ENCODE data around the gene POU2F1. TPM values are rescaled to one million over a fixed set of nuclear protein-coding genes. Genes with fewer than 3 reads are reported as not detected.

POU2F1 gene
- total and polyA plus RNA-seq, 2 donors (not counting 3 experiments of a cell fraction or from before 2014, with no cell fraction given) = 6.0 to 12.9 TPM

DNA sequence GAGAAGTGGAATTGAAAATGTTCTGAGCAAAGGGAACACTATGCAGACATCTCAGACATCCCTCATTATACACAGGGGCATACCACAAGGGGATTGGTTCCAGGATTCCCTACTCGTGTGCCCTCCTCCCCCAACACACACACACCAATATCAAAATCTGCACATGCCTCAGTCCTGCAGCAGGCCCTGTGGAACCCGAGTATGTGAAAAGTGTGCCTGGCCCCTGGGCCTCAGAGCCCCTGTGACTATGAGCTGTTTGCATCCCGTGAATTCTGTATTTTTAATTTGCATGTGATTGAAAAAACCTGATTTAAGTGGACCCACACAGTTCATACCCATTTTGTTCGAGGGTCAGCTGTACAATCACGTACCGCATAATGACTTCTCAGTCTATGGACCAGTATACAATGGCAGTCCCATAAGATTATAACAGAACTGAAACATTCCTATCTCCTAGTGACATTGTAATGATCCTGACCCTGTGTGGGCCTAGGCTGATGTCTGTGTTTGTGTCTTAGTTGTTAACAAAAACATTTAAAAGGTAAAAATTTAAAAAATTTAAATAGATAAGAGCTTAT lies 11.3 kb downstream of the POU2F1 start:
- Histone ChIP-seq H3K9me3 (replicated peaks; ENCODE audit: control insufficient read depth, insufficient read depth, low read length) (no peaks in the 10 kb centered on the region), H3K4me3 (replicated peaks in 1 of 3; ENCODE audit: insufficient read depth in 1 of 3, low read depth in 1 of 3, low read length in 3 of 3) (no peak overlapping the region), H3K27ac (ENCODE audit: insufficient read depth, low read depth, low read length) (no peak overlapping the region), H3K27me3 (ENCODE audit: control insufficient read depth in 2 of 2, insufficient read depth in 2 of 2, low read length in 2 of 2) (no peaks in the 10 kb centered on the region), H2AFZ (ENCODE audit: low read depth, low read length) (no peak overlapping the region), H3K79me2 (ENCODE audit: control insufficient read depth, insufficient read depth, low read length) (peaks cover 73% of the 10 kb centered on the region), H3K36me3 (ENCODE audit: control insufficient read depth in 2 of 2, extremely low read depth in 1 of 2, insufficient read depth in 2 of 2, low read length in 2 of 2) (no peaks in the 10 kb centered on the region), H3K9ac (replicated peaks; ENCODE audit: extremely low read depth, insufficient read depth, low read length) (no peak overlapping the region), H3K9me1 (replicated peaks; ENCODE audit: control insufficient read depth, extremely low read depth, insufficient read depth, low read length) (no peaks in the 10 kb centered on the region), H3K4me2 (ENCODE audit: insufficient read depth, low read length) (no peak overlapping the region), H4K20me1 (replicated peaks; ENCODE audit: control insufficient read depth, extremely low read depth, insufficient read depth, low read length) (peaks cover 17% of the 10 kb centered on the region), H3K4me1 (ENCODE audit: control insufficient read depth, extremely low read depth, insufficient read depth, low read length) (peaks cover 7% of the 10 kb centered on the region)
- FAIRE-seq (no peak), DNase-seq (ENCODE audit: low read depth, low spot score) (no peak)
- BruUV-seq (replicated peaks) = no TSS peak
- no peak for TF ChIP-seq GATA2 (IDR thresholded peaks at IDR 0.05; ENCODE audit: insufficient read depth, insufficient read length, low read depth, low read length)
- TF ChIP-seq POLR2AphosphoS5 (IDR thresholded peaks at IDR 0.05; ENCODE audit: insufficient read depth, low read depth, low read length) = no peak
- TF ChIP-seq, protein P1, sequence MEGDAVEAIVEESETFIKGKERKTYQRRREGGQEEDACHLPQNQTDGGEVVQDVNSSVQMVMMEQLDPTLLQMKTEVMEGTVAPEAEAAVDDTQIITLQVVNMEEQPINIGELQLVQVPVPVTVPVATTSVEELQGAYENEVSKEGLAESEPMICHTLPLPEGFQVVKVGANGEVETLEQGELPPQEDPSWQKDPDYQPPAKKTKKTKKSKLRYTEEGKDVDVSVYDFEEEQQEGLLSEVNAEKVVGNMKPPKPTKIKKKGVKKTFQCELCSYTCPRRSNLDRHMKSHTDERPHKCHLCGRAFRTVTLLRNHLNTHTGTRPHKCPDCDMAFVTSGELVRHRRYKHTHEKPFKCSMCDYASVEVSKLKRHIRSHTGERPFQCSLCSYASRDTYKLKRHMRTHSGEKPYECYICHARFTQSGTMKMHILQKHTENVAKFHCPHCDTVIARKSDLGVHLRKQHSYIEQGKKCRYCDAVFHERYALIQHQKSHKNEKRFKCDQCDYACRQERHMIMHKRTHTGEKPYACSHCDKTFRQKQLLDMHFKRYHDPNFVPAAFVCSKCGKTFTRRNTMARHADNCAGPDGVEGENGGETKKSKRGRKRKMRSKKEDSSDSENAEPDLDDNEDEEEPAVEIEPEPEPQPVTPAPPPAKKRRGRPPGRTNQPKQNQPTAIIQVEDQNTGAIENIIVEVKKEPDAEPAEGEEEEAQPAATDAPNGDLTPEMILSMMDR (IDR thresholded peaks at IDR 0.05; ENCODE audit: extremely low read depth in 1 of 2, insufficient read depth in 1 of 2, low read depth in 1 of 2, low read length in 2 of 2) = no peak
- TF ChIP-seq JUN (IDR thresholded peaks at IDR 0.05; ENCODE audit: borderline replicate concordance, insufficient read depth, insufficient read length, low read depth) = no peak
- no peak for TF ChIP-seq EZH2 (IDR thresholded peaks at IDR 0.05; ENCODE audit: borderline replicate concordance, low read depth, low read length, severe bottlenecking)
- TF ChIP-seq, protein P2, sequence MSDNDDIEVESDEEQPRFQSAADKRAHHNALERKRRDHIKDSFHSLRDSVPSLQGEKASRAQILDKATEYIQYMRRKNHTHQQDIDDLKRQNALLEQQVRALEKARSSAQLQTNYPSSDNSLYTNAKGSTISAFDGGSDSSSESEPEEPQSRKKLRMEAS (IDR thresholded peaks at IDR 0.05; ENCODE audit: insufficient read depth, insufficient read length) = no peak
- no peak for TF ChIP-seq FOS (IDR thresholded peaks at IDR 0.05; ENCODE audit: borderline replicate concordance, insufficient read depth, low read length)
- TF ChIP-seq MYC (IDR thresholded peaks at IDR 0.05; ENCODE audit: low read depth, low read length) = no peak
- ChIA-PET POLR2A (interaction anchor here (1.1 kb wide), 1 partner anchor 12 kb away, joined by 3 read pairs; no protein-coding TSS in a partner anchor), CTCF (interaction anchor here (1.2 to 5.0 kb wide), 3 partner anchors 9 to 322 kb away, joined by 4 to 28 read pairs (median 6); partner anchors contain the start of gene POU2F1)
- dilution Hi-C loops (cut with MboI; ENCODE audit: extremely low pct_ligation_motif_present, low sequenced_read_pairs) (no loop called here), intact Hi-C loops (cut with micrococcal nuclease) (no loop called here)
